GM03348 (cell line): ENCODE results near the gene EXOC2.

Experiments used
- DNase-seq: peaks from one replicate; pipeline ENCODE4 v3.0.0; 2012; ENCODE audit warnings: low spot score

Gene EXOC2

GRCh38 chr6:465531-466348, 227.2 kb downstream of the EXOC2 start:
- no peak for DNase-seq

- no peak for DNase-seq
These were observed 236.1 kb downstream of the EXOC2 start for GRCh38 chr6:456887-457286.

- no peak for DNase-seq
These were observed 236.5 kb downstream of the EXOC2 start for GRCh38 chr6:456358-456867.

DNA sequence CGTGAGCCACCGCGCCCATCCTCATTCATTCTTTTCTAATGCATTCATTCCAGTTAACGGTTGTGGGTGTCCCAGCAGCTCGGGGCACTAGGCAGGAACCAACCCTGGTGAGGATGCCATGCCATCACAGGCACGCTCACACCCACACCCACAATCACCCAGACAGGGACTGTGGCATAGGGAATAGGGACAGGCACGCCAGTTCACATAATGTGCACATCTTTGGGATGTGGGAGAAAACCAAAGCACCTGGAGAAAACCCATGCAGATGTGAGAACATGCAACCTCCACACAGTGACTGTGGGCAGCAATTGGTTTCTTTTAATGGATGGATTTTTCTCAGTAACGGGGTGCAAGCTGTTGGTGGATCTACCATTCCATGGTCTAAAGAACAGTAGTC, 237.1 kb downstream of the EXOC2 start:
- no peak for DNase-seq

GRCh38 chr6:455006-455585, 237.8 kb downstream of the EXOC2 start:
- no peak for DNase-seq

DNA sequence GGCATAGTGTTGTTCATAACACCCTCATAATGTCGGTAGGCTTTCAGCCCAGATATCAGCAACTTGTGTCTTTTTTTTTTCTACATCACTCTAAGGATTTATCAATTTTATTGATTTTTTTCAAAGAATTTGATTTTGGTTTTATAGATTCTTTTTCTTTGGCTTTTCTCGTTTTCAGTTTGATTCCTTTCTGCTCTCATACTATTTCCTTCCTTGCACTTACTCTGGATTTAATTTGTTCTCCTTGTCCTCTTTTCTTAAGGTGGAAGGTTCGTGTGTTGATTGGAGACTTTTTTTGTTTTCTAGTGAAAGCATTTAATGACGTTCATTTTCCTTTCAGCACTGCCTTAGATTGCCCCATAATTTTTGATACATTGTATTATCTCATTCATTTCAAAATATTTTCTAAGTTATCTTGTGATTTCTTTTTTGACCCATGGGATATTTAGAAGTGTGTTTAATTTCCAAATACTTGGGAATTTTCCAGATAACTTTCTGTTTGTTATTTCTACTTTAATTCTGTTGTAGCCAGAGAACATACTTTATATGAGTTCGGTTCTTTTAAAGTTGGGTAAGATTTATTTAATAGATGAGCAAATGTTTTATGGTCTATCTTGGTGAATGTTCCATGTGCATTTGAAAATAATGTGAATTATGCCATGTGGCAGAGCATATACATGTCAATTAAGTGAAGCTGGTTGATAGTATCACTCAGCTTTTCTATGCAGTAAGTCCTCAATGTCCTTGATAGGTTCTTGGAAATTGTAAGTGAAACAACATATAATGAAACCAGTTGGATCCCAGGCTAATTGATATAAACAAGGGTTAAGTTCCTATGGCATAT, 238.6 kb downstream of the EXOC2 start:
- DNase-seq: no peak

- DNase-seq: peak; percentile 19
These were observed 239.8 kb downstream of the EXOC2 start for GRCh38 chr6:453152-453551.

GRCh38 chr6:452301-453067, 240.5 kb downstream of the EXOC2 start:
- peak; percentile 47 for DNase-seq

DNA sequence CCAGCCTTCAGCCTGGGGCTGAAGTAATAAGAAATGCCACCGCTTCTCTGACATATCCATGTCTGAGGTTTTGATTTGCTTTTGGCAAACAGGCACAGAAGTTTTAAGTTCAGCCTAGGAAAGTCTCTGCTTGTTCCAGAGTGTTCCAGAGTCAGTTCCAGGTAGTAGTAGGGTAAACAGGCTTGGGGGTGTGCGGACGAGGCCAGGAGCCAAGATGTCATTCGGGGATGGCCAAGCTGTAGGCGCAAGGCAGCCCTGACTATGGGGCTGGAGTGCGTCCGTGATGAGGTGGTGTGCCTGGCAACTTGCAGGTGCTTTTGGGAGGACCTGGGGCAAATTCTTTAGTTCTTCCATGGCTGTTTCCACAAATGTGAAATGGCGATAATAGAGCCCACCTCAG, 241.1 kb downstream of the EXOC2 start:
- no peak for DNase-seq

GRCh38 chr6:451336-451735, 241.6 kb downstream of the EXOC2 start:
- DNase-seq: no peak

DNA sequence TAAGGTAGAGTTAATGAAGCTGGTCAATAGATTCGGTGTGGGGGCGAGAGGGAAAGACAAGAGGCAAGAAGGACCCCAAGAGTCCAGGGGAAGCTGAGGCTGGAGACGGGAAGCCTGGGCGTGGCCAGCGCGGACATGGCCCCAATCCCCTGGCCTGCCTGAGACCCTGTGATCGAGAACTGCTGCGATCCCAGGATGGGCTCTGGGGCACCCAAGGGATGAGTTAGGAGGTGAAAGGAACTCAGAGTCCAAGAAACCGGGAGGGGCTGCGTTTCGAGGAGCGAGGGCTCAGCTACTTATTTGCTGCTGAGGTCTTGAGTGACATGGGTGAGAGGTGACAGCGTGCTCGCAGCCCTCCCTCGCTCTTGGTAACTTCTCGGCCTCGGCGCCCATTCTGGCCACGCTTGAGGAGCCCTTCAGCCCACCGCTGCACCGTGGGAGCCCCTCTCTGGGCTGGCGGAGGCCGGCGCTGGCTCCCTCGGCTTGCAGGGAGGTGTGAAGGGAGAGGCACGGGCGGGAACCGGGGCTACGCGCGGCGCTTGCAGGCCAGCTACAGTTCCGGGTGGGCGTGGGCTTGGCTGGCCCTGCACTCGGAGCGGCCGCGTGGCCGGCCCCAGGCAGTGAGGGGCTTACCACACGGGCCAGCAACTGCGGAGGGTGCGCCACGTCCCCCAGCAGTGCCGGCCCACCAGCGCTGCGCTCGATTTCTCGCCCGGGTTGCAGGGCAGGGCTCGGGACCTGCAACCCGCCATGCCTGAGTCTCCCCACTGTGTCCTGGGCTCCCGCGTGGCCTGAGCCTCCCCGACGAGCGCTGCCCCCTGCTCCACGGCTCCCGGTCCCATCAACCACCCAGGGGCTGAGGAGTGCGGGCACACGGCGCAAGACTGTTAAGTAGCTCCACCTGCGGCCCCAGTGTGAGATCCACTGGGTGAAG, 243.2 kb downstream of the EXOC2 start:
- DNase-seq: no peak

DNA sequence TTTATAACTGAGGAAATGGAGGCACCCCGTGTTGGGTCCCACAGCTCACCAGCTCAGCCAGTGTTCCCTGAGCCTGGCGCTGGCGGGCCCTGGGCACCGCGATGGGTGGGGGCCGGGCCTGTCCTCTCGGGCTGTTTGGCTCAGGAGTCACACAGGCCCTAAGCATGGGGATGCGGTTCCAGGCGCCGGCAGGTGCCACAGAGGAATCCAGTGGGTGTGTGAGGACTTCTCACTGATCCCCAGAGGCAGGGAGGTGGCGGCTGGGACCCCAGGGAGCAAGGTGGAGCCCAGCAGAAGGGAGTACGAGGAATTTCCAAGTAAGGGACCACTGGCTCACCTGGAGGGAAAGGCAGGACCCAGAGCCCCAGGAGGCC, 243.9 kb downstream of the EXOC2 start:
- no peak for DNase-seq

- DNase-seq: no peak
These were observed 244.5 kb downstream of the EXOC2 start for GRCh38 chr6:448296-449056.

- DNase-seq: no peak
These were observed 245.4 kb downstream of the EXOC2 start for GRCh38 chr6:447381-448165.

DNA sequence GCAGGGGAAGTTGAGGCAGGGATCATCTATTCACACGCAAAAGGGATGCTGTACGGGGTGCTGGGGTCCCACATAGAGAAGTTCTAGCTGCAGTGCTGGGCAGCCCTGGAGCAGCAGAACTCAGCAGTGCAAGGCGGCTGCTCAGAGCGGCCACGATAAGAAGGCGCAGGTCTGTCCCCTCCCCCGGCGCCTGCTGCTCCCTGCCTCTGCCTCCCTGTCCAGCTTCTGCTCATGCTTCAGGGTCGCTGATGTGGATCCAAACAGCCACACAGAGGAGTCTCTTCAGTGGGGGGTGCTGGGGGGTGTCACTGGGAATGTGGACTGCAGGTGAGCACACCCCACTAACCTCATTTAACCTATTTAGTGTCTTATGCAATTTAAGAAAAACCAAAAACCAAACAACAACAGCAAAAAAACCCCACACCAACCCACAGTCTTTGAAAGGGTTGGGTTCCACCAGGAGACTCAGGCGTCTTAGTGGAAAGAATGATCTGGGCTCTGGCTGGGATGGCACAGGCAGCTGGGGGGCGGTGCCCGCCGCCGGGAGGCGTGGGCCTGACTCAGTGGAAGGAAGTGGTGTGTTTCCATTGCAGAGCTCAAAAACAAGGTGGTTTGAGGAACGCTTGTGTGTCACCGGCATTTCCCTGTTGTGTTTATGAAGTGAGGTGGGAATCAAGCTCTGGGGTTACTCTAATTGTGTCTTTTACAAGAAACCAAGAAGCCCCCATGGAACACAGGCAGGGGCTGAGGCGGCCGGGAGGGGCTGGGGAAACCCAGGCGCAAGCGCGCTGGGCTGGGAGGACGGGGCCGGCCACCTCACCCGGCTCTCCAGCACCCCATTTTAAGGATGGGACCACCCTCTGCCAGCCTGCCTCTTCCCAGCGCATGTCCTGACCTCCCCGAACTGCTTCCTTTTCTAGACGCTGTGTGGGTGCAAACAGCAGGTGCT, 246.2 kb downstream of the EXOC2 start:
- DNase-seq: no peak

GRCh38 chr6:445571-446417, 247.1 kb downstream of the EXOC2 start:
- no peak for DNase-seq

DNA sequence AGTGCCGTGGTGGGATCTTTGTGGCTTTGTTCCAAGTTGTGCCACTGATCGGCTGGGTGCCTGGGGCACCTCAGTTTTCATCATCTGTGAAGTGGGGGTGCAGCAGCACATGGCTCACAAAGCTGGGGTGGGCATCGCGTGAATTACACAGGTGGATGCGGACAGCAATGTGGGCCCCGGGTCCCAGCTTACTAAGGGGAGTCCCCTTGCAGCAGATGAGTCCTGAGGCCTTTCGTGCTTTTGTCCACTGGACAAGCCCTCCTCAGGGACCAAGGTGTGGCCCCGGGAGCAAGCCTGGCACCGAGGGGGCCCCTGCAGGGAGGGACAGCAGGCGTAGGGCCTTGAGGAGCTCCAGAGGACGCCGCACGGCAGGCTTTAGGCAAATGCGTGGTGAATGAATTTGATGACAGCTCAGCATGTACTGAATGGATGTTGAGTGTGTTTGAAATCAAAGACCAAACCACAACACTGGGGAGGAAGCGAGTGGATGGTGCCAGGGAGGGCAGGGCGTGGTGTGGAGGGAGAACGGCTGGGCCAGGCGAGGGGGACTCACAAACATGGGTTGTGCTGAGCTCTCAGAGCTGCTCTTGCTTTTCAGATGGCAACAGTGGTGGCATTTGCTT, 248.2 kb downstream of the EXOC2 start:
- no peak for DNase-seq
